ENCODE measurements around the gene WDR44.
"Not testable (repeated sequence)": the region's sequence is repeated elsewhere in the genome, so short reads cannot be mapped to it uniquely, and the experiment has no call there.

Gene WDR44

GRCh38 chrX:118484216-118484903, 138.5 kb downstream of the WDR44 start:
- TF ChIP-seq CTCF (IDR thresholded peaks at IDR 0.05; ENCODE audit: low read depth, low read length), result no peak
- Histone ChIP-seq H3K36me3 (no peaks in the 10 kb centered on the region), H3K27me3 (no peaks in the 10 kb centered on the region), H3K4me1 (no peaks in the 10 kb centered on the region), H3K4me3 (ENCODE audit: low read depth, low read length) (no peak overlapping the region), H3K9me3 (no peaks in the 10 kb centered on the region)
- DNase-seq, result no peak

DNA sequence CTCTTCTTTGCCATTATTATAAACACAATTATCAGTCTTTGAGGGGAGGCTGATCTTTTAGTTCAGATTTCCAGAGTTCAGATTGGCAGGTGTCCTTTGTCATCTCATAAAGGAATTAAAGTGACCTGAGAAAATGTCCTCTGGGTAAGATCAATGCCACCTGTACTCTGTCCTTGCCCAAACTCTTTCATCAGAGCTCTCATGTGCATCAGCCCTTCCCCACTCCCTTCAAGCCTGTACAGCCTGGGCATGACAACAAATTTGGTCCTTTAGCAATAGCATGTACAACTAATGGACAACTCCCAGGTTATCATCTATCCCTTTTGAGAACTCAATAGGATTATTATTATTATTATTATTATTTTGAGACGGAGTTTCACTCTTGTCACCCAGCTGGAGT, 140.8 kb downstream of the WDR44 start:
- H3K27me3 ChIP-seq; H3K4me1 ChIP-seq; H3K9me3 ChIP-seq; H3K36me3 ChIP-seq; DNase-seq; H3K4me3 ChIP-seq (ENCODE audit: low read depth, low read length): not testable (repeated sequence)

- H3K4me3 ChIP-seq (ENCODE audit: low read depth, low read length), result no peak overlapping the region
- no peaks in the 10 kb centered on the region for H3K9me3 ChIP-seq
- no peak for DNase-seq
- H3K27me3 ChIP-seq, result no peaks in the 10 kb centered on the region
- no peak for TF ChIP-seq CTCF (IDR thresholded peaks at IDR 0.05; ENCODE audit: low read depth, low read length)
- H3K4me1 ChIP-seq, result no peaks in the 10 kb centered on the region
- no peaks in the 10 kb centered on the region for H3K36me3 ChIP-seq
These were observed 147.1 kb downstream of the WDR44 start for GRCh38 chrX:118493016-118493415.

DNA sequence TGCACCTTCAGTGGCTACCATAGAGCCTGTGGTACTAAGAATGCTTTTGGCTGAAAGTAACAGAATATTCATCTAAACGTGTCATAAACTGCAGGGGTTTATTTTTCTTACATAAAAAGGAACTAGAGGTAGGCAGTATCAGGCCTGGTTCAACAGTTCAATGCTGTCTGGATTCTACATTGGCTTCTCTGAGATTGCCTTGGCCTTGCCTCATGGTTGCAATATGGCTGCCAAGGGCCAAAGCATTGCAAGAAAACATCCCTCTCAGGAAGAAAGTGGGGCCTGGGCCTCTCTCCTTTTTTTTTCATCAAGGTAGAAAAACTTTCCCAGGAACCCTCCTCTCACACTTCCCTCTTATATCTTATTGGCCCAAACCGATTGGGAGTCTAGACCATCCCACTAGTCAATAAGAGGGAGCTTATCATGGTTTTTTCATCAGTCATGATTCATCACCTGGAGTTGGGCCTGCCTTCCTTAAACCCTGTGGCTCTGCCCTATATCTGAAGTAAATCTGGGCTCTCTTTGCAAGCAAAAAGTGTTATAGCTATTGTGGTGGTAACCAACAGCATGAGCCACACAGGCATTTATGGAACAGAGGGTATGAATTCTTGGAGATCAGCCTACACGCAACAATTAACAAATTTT, 147.9 kb downstream of the WDR44 start:
- Histone ChIP-seq H3K36me3 (no peaks in the 10 kb centered on the region), H3K4me1 (no peaks in the 10 kb centered on the region), H3K9me3 (no peaks in the 10 kb centered on the region), H3K4me3 (ENCODE audit: low read depth, low read length) (no peak overlapping the region), H3K27me3 (no peaks in the 10 kb centered on the region)
- no peak for DNase-seq
- no peak for TF ChIP-seq CTCF (IDR thresholded peaks at IDR 0.05; ENCODE audit: low read depth, low read length)

GRCh38 chrX:118495061-118495921, 149.4 kb downstream of the WDR44 start, which contains the start of gene DOCK11:
TSS of gene DOCK11 (plus strand) at chrX:118495815. CDS start at chrX:118495972, 157 bp downstream.
- no peaks in the 10 kb centered on the region for H3K36me3 ChIP-seq
- no peak for TF ChIP-seq CTCF (IDR thresholded peaks at IDR 0.05; ENCODE audit: low read depth, low read length)
- DNase-seq, result peak; percentile 78
- H3K4me1 ChIP-seq, result no peaks in the 10 kb centered on the region
- no peaks in the 10 kb centered on the region for H3K9me3 ChIP-seq
- H3K27me3 ChIP-seq, result no peaks in the 10 kb centered on the region
- H3K4me3 ChIP-seq (ENCODE audit: low read depth, low read length), result peak within 1 kb of the TSS; percentile 69

GRCh38 chrX:118495958-118496762, 150.3 kb downstream of the WDR44 start:
- Histone ChIP-seq H3K9me3 (no peaks in the 10 kb centered on the region), H3K4me3 (ENCODE audit: low read depth, low read length) (peak overlapping the region; percentile 69), H3K4me1 (no peaks in the 10 kb centered on the region), H3K27me3 (no peaks in the 10 kb centered on the region), H3K36me3 (no peaks in the 10 kb centered on the region)
- DNase-seq, result peak; percentile 45
- TF ChIP-seq CTCF (IDR thresholded peaks at IDR 0.05; ENCODE audit: low read depth, low read length), result no peak

Data from BE2C (cell line).